Measurements from ENCODE around the gene JAM2. TPM values are rescaled to one million over a fixed set of nuclear protein-coding genes. Genes with fewer than 3 reads are reported as not detected.

JAM2 gene
- total and polyA plus RNA-seq, 10 of the 15 experiments (the other 5 are each of a cell fraction or from before 2014, with no cell fraction given), result 2.1 to 30.4 (median 8.6) TPM

DNA sequence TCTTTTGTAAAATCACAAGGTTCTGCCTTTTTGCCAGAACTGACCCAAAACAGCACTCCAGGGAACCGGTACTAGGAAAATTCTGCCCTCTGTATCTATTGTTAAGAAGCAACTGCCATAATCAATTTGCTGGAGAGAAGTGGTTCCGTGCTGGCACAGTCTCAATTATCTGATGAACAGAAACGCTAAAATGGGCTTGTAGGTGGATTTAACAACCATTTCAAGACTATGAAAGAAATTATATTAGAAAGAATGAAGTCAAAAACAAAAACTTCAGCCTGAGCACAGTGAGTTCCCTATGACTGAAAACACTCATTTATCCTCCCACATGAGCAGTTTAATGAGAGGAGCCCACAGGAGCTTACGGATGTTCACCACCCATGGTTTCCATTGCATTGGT is 4.4 kb downstream of the JAM2 start:
- BruUV-seq (replicated peaks), result no TSS peak
- CTCF ChIA-PET, result interaction anchor here (0.9 kb wide), 1 partner anchor 158 kb away, joined by 3 read pairs; no protein-coding TSS in a partner anchor
- POLR2A ChIA-PET, result no interaction called here
- H3K27ac ChIP-seq (ENCODE audit: control insufficient read depth, insufficient read depth), result no peak overlapping the region
- H3K79me2 ChIP-seq (ENCODE audit: control insufficient read depth, insufficient read depth, low read length), result no peaks in the 10 kb centered on the region; the same call in 1 of the 2 replicates
- DNase-seq (ENCODE audit: low read depth, low spot score) (no peak), FAIRE-seq (no peak), ATAC-seq (no peak)
- in situ Hi-C loops (cut with MboI) (no loop called here), intact Hi-C loops (cut with micrococcal nuclease; ENCODE audit: unreplicated experiment) (no loop called here)
- RAD21 ChIA-PET (ENCODE audit: unreplicated experiment), result no interaction called here
- H3K27me3 ChIP-seq (replicated peaks in 1 of 2; ENCODE audit: control insufficient read depth in 2 of 2, insufficient read depth in 2 of 2, low read length in 1 of 2), result no peaks in the 10 kb centered on the region; a peak in 2 of 4 replicates
- no peak overlapping the region for H3K9ac ChIP-seq (ENCODE audit: control insufficient read depth, insufficient read depth, low read length)
- TF ChIP-seq ZNF24 (IDR thresholded peaks at IDR 0.05) (no peak), SPI1 (IDR thresholded peaks at IDR 0.05; ENCODE audit: borderline replicate concordance, insufficient read depth, low read depth, low read length) (no peak), RFX5 (IDR thresholded peaks at IDR 0.05; ENCODE audit: low read depth, low read length) (no peak), JUNB (IDR thresholded peaks at IDR 0.05) (no peak), ZNF622 (IDR thresholded peaks at IDR 0.05) (no peak), POLR2AphosphoS2 (IDR thresholded peaks at IDR 0.05; ENCODE audit: low read depth, low read length) (no peak), PAX5 (IDR thresholded peaks at IDR 0.05; ENCODE audit: borderline replicate concordance, low read depth, low read length) (no peak), BHLHE40 (IDR thresholded peaks at IDR 0.05; ENCODE audit: borderline replicate concordance in 1 of 2, low read depth in 2 of 2, low read length in 1 of 2) (no peak), IKZF1 (conservative IDR thresholded peaks at IDR 0.05) (no peak), BACH1 (IDR thresholded peaks at IDR 0.05; ENCODE audit: borderline replicate concordance) (no peak), MEF2A (IDR thresholded peaks at IDR 0.05; ENCODE audit: insufficient read depth, low read depth, low read length) (no peak), ZNF207 (IDR thresholded peaks at IDR 0.05; ENCODE audit: borderline replicate concordance) (no peak)
- TF ChIP-seq, protein P1, sequence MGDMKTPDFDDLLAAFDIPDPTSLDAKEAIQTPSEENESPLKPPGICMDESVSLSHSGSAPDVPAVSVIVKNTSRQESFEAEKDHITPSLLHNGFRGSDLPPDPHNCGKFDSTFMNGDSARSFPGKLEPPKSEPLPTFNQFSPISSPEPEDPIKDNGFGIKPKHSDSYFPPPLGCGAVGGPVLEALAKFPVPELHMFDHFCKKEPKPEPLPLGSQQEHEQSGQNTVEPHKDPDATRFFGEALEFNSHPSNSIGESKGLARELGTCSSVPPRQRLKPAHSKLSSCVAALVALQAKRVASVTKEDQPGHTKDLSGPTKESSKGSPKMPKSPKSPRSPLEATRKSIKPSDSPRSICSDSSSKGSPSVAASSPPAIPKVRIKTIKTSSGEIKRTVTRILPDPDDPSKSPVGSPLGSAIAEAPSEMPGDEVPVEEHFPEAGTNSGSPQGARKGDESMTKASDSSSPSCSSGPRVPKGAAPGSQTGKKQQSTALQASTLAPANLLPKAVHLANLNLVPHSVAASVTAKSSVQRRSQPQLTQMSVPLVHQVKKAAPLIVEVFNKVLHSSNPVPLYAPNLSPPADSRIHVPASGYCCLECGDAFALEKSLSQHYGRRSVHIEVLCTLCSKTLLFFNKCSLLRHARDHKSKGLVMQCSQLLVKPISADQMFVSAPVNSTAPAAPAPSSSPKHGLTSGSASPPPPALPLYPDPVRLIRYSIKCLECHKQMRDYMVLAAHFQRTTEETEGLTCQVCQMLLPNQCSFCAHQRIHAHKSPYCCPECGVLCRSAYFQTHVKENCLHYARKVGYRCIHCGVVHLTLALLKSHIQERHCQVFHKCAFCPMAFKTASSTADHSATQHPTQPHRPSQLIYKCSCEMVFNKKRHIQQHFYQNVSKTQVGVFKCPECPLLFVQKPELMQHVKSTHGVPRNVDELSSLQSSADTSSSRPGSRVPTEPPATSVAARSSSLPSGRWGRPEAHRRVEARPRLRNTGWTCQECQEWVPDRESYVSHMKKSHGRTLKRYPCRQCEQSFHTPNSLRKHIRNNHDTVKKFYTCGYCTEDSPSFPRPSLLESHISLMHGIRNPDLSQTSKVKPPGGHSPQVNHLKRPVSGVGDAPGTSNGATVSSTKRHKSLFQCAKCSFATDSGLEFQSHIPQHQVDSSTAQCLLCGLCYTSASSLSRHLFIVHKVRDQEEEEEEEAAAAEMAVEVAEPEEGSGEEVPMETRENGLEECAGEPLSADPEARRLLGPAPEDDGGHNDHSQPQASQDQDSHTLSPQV (IDR thresholded peaks at IDR 0.05), result no peak
- TF ChIP-seq, protein P2, sequence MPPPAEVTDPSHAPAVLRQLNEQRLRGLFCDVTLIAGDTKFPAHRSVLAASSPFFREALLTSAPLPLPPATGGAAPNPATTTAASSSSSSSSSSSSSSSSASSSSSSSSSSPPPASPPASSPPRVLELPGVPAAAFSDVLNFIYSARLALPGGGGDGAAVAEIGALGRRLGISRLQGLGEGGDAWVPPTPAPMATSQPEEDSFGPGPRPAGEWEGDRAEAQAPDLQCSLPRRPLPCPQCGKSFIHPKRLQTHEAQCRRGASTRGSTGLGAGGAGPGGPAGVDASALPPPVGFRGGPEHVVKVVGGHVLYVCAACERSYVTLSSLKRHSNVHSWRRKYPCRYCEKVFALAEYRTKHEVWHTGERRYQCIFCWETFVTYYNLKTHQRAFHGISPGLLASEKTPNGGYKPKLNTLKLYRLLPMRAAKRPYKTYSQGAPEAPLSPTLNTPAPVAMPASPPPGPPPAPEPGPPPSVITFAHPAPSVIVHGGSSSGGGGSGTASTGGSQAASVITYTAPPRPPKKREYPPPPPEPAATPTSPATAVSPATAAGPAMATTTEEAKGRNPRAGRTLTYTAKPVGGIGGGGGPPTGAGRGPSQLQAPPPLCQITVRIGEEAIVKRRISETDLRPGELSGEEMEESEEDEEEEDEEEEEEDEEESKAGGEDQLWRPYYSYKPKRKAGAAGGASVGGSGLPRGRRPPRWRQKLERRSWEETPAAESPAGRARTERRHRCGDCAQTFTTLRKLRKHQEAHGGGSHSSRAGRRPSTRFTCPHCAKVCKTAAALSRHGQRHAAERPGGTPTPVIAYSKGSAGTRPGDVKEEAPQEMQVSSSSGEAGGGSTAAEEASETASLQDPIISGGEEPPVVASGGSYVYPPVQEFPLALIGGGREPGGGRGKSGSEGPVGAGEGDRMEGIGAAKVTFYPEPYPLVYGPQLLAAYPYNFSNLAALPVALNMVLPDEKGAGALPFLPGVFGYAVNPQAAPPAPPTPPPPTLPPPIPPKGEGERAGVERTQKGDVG (CRISPR knock-in tag; IDR thresholded peaks at IDR 0.05), result no peak
- TF ChIP-seq, protein P3, sequence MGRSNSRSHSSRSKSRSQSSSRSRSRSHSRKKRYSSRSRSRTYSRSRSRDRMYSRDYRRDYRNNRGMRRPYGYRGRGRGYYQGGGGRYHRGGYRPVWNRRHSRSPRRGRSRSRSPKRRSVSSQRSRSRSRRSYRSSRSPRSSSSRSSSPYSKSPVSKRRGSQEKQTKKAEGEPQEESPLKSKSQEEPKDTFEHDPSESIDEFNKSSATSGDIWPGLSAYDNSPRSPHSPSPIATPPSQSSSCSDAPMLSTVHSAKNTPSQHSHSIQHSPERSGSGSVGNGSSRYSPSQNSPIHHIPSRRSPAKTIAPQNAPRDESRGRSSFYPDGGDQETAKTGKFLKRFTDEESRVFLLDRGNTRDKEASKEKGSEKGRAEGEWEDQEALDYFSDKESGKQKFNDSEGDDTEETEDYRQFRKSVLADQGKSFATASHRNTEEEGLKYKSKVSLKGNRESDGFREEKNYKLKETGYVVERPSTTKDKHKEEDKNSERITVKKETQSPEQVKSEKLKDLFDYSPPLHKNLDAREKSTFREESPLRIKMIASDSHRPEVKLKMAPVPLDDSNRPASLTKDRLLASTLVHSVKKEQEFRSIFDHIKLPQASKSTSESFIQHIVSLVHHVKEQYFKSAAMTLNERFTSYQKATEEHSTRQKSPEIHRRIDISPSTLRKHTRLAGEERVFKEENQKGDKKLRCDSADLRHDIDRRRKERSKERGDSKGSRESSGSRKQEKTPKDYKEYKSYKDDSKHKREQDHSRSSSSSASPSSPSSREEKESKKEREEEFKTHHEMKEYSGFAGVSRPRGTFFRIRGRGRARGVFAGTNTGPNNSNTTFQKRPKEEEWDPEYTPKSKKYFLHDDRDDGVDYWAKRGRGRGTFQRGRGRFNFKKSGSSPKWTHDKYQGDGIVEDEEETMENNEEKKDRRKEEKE (IDR thresholded peaks at IDR 0.05), result no peak
- H3K36me3 ChIP-seq (ENCODE audit: control insufficient read depth in 2 of 2, insufficient read depth in 2 of 2, low read length in 1 of 2), result no peaks in the 10 kb centered on the region
- SMC1A ChIA-PET (ENCODE audit: uncharacterized antibody, unreplicated experiment), result interaction anchor here (0.9 to 1.3 kb wide), 2 partner anchors 16 to 50 kb away, joined by 3 read pairs; no protein-coding TSS in a partner anchor
- WGBS (ENCODE audit: insufficient coverage, insufficient replicate concordance, low lambda C conversion rate, missing lambda C conversion rate), result 86% methylated on average over 4 of the region's 4 CpGs
- H2AFZ ChIP-seq (ENCODE audit: control insufficient read depth, low read depth, low read length), result no peak overlapping the region
- H3K4me3 ChIP-seq, result no peak overlapping the region
- 0 out of 2 replicates have a peak, but pooled peaks cover 2% of the 10 kb centered on the region for H3K4me1 ChIP-seq (ENCODE audit: control insufficient read depth, insufficient read depth, low read length)
- no peak overlapping the region for H3K4me2 ChIP-seq (ENCODE audit: control insufficient read depth, insufficient read depth)
- no peaks in the 10 kb centered on the region for H3K9me3 ChIP-seq (replicated peaks; ENCODE audit: control insufficient read depth, insufficient read depth, low read length)
- no peaks in the 10 kb centered on the region for H4K20me1 ChIP-seq (ENCODE audit: control insufficient read depth, insufficient read depth)
